GM19351 (cell line): Measurements from ENCODE around the gene ZNF609.
A peak's percentile ranks its signal among the peaks of the same experiment; 100 is the strongest.

Source experiments
- ATAC-seq: cut with Tn5 transposase; IDR thresholded peaks from one replicate; pipeline ENCODE4 v1.9.1; 2021; ENCODE audit warnings: mild to moderate bottlenecking, moderate library complexity; ENCODE audit not compliant: unreplicated experiment

Gene ZNF609, protein sequence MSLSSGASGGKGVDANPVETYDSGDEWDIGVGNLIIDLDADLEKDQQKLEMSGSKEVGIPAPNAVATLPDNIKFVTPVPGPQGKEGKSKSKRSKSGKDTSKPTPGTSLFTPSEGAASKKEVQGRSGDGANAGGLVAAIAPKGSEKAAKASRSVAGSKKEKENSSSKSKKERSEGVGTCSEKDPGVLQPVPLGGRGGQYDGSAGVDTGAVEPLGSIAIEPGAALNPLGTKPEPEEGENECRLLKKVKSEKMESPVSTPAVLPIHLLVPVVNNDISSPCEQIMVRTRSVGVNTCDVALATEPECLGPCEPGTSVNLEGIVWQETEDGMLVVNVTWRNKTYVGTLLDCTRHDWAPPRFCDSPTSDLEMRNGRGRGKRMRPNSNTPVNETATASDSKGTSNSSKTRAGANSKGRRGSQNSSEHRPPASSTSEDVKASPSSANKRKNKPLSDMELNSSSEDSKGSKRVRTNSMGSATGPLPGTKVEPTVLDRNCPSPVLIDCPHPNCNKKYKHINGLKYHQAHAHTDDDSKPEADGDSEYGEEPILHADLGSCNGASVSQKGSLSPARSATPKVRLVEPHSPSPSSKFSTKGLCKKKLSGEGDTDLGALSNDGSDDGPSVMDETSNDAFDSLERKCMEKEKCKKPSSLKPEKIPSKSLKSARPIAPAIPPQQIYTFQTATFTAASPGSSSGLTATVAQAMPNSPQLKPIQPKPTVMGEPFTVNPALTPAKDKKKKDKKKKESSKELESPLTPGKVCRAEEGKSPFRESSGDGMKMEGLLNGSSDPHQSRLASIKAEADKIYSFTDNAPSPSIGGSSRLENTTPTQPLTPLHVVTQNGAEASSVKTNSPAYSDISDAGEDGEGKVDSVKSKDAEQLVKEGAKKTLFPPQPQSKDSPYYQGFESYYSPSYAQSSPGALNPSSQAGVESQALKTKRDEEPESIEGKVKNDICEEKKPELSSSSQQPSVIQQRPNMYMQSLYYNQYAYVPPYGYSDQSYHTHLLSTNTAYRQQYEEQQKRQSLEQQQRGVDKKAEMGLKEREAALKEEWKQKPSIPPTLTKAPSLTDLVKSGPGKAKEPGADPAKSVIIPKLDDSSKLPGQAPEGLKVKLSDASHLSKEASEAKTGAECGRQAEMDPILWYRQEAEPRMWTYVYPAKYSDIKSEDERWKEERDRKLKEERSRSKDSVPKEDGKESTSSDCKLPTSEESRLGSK (N-terminal part only)

DNA sequence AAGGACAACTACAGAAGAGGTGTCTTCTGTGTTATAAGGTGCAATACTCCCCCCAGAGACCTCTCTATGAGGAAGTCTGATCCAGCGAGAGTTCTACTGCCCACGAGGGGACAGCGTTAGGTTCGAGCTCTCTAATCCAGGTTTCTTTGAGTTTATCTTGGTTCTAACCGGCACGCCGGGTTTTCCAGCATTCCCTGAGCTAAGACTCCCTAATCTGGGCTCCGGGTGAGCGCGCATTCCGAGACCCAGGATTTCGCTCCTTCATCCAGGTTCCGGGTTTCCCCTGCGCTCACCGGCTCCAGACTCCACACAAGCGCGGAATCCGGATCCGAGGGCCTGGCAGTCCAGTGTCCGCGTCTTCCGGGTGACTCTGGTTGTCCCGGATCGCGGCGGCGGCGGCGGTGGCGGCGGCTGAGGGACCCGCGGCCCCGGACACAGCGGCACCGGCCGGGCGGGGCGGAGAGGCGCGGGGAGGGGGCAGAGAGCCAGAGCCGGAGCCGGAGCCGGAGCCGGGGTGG is at the start of gene ZNF609:
ZNF609 (plus strand) TSS at position 373 of the 518 bp plus-strand sequence. CDS start 38,842 bp downstream, outside the sequence.
- peak; percentile 51 for ATAC-seq

DNA sequence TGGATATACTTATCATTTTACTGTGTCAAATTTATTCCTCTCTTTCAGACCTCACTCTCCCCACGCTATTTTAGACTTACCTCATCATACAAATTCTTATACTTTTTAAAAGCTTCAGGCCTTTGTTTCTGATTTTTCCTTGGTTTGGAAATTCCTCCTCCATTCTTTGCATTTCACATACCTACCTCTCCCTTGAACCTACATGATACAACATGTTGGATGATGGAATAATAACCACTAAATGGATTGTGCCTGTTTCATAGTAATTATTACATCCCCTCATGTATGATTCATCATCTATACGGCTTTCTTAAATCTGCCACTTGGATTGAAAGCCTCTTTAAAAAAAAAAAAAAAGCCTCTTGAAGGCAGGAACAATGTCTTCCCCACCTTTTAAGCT is 48.2 kb upstream of the ZNF609 start:
- no peak for ATAC-seq

DNA sequence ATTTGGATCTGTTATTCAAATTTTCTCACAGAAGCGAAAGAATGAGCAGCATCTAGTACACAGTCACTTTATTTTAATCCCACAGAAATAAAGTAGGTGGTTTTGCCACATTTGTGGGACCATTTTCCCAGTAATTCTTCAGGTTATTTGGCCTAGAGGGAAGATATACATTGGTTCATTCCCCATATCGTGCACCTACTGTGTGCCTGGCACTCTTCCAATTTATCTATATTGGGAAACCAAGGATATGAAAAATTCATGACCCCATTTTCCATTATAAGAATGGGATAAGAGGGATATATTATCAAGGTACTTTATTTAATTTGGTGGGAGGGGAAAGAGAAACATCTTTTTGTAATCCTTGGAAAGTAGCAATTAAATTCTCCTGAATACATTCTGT is 37.7 kb upstream of the ZNF609 start:
- ATAC-seq: no peak

DNA sequence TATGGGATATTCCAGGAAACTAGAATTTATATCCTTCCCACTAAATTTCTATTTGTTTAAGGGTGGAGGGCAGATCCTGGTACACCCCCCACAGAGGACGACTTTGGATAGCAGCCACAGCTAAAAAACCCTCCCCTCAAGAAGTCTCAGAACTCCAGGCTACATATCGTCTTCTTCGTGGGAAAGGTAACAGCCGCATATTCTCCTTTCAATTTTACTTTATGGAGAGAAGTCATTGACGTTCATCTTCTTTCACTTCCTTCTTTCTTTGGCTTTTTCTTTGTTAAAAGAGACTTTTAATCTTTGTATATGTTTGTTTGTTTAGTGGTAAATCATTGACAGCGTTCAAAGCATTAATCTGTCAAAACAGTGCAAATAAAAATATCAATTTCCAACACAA is 36.4 kb upstream of the ZNF609 start:
- no peak for ATAC-seq

DNA sequence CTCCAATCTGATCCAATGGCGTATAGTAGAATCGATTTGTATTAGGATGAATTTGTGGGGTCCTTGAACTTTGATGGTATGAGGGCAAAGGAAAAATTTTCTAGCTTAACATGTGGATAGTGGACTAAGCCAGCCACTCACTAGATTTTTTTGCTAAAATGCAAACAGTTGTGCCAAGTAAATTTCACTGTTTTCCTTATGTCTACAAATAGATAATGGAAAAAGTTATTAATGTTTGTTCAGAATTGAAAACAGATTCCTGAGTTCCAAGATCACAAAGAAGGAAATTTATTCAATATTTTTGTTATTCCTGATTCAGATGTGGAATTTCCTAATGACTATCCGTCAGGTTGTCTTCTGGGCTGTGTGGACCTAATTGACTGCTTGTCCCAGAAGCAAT is 35.2 kb upstream of the ZNF609 start:
- no peak for ATAC-seq

DNA sequence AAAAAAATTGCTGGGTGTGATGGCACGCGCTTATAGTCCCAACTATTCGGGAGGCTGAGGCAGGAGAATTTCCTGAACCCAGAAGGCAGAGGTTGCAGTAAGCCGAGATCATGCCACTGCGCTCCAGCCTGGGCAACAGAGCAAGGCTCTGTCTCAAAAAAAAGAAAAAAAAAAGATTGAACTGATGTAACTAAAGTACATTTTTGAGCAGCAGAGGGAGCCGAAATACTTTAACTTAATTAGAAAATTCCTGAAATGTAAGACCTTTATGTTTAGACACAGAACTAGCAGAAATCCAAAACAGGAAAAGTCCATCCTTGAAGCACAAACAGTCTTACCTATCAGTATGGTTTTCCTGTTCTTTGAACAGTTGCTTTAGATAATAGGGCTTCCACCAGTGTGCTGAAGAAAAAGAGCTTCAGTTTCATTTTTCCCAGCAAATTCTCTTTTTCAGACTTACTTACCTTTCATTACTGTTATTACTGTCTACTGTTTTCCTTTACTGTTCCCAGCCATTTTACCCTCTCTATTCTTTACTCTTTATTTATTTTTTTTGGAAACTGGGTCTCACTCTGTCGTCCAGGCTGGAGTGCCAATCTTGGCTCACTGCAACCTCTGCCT is 33.4 kb upstream of the ZNF609 start:
- no peak for ATAC-seq

DNA sequence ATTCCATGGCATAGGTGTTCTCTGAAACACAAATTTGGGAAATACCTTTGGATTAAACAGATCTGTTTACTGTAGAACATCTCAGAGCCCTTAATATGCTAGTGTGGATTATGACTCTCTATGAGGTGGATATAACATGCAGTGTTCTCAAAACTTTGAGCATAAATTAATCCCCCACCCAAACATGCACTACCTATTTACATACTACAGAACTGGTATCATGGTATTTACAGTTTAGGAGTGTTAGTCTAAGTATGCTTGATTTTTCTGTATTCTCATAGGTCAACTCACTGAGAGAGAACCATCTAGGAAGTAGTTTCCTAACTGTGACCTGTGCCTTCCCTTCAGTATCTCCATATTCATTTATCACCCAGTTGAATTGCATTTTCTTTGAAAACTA is 30.9 kb upstream of the ZNF609 start:
- no peak for ATAC-seq

DNA sequence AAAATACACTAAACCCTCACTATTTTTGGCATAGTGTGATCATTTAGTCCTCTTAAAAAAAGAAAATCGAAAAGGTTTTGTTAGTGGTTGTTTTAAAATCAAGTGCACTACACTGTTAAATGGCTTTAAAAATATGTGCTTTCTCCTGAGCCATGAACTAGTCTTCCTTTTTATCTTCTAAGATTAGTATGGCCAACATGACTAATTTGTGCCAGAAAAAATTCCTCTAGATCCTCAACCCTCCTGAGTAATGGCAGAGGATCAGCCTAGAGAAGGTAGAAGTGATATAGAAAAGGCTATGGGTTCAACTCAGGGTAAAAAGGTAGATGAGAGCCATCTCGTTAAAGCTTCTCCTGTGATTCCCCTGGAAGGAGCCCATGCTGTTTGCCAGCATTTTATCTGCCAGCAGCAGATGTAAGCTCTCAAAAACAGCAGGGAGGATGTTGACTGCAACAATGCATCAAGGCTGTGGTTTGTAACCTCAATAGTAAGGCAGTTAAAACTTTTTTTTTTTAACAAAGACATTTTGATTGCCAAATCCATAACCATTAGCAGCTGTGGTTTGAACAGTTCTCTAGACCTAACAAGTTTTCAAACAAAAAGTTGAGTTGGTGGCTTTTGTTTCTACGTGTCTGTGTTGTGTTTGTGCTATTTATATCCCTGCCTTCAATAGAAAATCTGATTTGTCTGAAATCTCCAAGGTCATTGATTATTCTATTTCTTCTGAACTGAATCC is 30.2 kb upstream of the ZNF609 start:
- ATAC-seq: no peak

DNA sequence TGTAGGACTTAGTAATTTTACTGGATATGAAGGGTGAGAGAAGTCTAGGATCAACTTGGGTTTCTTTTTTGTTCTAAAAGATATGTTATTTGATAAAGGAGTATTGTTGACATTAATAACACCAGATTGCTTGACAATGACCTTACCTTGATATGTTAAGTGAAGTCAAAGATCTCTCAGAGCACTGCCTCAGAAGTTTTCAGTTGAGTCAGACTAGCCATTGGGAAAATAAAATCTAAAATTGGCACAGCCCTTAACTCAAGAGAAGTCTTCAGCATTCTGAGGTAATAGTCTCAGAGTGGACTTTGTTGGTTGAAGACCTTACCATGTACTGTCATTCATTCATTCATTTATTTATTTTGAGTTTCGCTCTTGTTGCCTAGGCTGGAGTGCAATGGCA is 22.4 kb upstream of the ZNF609 start:
- ATAC-seq: no peak

DNA sequence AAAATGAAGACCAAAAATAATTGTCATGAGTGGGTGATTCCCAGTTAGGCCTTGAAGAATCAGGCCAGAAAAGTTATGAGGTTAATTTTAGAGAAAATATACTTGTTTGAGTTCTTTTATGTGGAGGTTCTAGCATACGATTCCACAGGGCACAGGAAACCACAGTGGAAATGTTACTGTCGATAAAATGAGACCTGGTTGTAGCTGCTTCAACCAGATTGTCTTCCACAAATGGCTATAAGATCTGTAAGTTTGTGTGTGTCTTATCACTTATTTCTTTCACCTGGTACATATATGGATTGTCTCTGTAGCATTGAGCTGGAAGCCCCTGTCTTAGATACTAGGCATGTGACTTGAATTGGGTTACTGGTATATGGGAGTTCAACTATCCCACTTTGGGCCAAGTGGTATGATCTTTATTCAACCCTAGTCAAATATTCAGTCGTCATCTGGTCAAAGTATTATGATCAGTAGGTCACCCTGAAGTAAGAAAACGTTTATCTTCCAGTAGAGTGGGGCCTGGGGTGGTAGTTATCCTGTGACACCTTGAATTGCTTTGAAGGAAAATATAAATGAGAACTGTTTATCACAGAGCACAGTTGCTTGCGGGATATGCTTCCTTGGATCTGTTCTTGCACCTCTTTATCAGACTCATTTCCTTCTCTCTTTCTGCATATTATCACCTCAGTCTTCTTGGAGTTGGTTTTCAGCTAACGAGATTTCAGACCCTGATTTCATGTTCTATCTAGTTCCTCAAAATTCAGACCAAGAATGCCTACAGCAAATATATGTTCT is 21.5 kb upstream of the ZNF609 start:
- no peak for ATAC-seq

DNA sequence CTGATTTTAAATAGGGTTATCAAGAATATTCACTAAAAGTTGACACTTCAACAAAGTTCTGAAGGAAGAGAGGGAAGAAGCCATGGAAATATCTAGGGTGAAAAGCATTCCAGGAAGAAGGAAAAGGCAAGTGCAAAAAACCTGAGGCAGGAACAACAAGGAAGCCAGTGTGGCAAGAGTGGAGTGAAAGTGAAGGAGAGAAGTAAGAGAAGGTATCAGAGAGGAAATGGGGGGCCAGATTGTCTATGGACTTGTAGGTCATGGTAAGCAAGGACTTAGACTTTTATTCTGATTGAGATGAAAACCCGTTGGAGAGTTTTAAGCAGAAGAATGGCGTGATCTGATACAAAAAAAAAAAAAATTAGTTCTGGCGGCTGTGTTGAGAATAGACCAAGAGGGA is 18.5 kb upstream of the ZNF609 start:
- ATAC-seq: no peak

DNA sequence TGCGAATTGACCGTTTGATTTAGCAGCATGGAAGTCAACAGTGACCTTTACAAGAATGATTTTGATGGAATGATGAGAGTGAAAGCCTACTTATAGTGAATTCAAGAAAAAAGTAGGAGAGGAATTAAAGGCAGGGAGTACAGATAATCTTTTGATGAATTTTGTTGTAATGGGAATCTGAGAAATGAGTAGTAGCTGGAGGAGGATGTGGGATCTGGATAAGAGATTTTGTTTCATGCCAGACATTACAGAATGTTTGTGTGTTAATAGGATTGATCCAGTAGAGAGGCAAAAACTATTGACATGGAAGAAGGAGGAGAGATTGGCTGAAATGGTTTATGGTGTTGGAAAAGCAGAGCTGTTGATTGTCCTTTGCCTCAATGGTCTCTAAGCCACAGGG is 17.4 kb upstream of the ZNF609 start:
- no peak for ATAC-seq

DNA sequence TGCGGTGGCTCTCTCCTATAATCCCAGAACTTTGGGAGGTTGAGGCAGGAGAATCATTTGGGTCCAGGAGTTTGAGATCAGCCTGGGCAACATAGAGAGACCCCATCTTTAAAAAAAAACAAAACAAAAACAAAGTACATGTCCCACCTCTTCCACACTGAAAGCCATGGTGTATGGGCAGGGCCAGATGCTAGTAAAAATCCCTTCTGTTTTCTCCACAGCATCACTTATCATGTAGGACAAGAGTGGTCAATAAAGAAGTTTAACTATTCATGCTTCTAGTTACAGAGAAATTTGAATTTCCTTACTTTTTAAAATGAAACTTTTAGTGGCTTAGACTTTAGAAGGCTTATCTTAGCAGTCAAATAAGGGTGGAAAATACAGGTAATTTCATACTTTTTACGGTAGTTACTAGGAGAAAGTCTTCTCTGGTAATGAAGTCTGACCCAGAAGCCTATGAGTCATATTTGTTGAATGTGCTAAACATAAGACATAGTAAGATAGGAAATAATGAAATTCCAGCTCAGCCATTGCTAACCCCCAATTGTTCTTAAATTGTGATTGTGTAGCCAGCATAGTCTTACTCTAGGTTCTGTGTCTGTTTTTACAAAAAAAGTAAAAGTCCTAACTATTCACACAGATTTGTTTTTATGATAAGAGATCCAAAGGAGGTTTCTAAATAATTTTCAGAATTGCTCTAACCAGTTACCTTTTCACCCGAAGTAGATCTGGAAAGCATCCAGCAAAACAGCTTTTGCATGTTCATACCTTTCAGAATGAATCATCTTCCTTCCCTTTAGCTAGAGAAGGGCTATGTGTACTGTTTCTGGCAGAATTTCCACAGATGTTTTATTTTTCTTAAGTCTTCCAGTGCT is 16.4 kb upstream of the ZNF609 start:
- peak; percentile 70 for ATAC-seq

DNA sequence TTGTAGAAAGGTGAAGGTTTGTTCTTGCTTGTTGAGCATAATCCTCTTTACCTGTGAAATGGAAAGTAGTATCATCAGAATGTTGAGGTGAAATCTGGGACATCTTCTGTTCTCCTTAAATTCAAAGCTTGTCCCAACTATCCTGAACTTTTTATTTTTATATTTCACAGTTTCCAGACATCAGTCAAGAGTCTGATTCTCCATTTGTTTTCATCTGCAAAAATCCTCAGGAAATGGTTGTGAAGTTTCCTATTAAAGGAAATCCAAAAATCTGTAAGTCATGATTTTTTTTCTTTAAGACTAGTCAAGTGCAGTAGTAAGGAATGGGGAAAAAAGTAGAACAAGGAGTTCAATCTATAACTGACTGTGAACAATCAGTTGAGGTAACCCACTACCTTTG is 15.5 kb upstream of the ZNF609 start:
- ATAC-seq: no peak

DNA sequence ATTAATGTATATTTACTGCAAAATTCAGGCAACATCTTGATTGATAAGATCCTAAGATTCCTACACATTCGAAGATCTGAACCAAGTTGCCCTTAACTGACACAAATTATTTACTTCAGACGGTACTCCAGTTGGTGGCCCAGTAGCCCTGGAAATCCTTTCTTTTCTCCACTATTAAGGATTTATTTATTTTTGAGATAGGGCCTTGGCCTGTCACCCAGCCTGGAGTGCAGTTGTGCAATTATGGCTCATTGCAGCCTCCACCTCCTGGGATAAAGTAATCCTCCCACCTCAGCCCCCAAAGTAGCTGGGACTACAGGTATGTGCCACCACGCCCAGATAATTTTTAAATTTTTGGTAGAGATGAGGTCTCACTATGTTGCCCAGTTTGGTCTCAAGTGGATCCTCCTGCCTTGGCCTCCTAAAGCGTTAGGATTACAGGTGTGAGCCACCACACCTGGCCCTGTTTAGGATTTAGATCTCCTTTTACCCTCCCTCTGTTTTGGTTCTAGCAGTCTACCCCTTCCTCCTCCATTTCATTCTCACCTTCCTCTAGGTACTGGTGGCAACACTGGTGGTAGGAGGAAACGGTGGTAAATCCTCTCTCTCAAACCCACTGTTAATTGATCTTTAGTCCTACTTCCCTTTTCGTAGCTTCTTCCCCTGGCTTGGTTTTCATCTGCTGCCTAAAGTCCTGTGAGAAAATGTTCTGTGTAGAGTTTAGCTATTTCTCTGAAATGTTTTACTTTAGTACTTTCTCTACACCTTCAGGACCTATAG is 12.7 kb upstream of the ZNF609 start:
- ATAC-seq: no peak

DNA sequence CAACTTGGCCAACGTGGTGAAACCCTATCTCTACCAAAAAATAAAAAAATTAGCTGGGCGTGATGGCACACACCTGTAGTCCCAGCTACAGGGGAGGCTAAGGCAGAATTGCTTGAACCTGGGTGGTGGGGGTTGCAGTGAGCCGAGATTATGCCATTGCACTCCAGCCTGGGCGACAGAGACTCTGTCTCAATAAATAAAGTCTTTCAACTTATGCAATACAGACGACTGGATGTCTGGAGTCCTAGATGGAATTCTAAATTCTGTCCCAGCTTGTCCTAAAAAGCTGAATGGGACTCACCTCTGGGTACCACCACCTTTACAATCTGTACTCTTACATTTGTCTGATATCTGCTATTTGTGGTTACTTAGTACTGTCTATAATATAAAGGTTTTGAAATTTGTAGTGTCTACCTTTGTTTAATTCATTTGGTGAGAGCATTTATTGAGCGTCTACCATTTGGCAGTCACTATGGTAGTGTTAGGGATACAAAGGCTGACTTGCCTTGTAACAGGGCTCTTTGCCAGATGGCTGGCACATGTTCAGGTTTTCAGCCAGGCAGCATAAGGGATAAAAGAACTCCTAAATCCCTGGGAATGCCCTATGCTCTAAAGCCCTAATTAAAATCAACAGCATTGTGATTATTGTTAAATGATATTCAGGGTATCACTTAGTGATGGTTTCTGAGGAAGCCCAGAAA is 7.2 kb upstream of the ZNF609 start:
- no peak for ATAC-seq

DNA sequence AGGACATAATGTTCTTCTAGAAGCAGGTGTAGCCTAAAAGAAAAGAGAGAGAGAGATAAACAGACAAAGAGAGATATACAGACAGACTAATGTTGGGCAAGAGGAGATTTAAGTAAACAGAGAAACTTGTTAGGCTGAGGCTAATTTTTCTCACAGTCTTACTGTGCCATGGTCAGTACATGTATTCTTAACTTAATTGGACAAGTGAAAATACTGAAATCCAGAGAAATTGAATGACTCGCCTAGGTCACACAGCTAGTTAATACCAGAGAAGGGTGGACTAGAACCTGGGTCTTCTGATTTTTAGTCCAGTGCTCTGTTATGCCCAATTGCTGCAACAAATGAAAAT is 6.7 kb upstream of the ZNF609 start:
- ATAC-seq: no peak
